ENCODE measurements around the gene MUC5AC. TPM values are rescaled to one million over a fixed set of nuclear protein-coding genes. Genes with fewer than 3 reads are reported as not detected.
A peak's percentile ranks its signal among the peaks of the same experiment; 100 is the strongest.

The MUC5AC gene
- total RNA-seq, 2 donors from 2014 or later, result not detected

- peak; percentile 40 for DNase-seq
- H3K9me3 ChIP-seq (ENCODE audit: control insufficient read depth, low read length), result no peaks in the 10 kb centered on the region
- Mint-ChIP-seq H3K36me3 (ENCODE audit: low read depth) (no peaks in the 10 kb centered on the region), H3K27ac (no peak overlapping the region), H3K9me3 (no peaks in the 10 kb centered on the region), H3K4me1 (no peaks in the 10 kb centered on the region), H3K4me3 (no peak overlapping the region), H3K27me3 (ENCODE audit: insufficient read depth) (no peaks in the 10 kb centered on the region)
- H3K36me3 ChIP-seq (ENCODE audit: control insufficient read depth, insufficient read depth, low read length), result no peaks in the 10 kb centered on the region
- H3K4me3 ChIP-seq (ENCODE audit: low read length), result no peak overlapping the region
- H3K27ac ChIP-seq (ENCODE audit: low read depth, low read length), result no peak overlapping the region
- no peaks in the 10 kb centered on the region for H3K4me1 ChIP-seq (ENCODE audit: control insufficient read depth, insufficient read depth, low read length)
- H3K27me3 ChIP-seq (ENCODE audit: control insufficient read depth, insufficient read depth, low read length, poor library complexity, severe bottlenecking), result no peaks in the 10 kb centered on the region
- 88 to 95% methylated on average over 8 to 12 of the region's 12 CpGs for WGBS, 2 experiments (ENCODE audit: insufficient coverage in 1 of 2, insufficient read length in 1 of 2)
- no peak overlapping the region for H3K9ac ChIP-seq (ENCODE audit: extremely low read depth, low read length, poor library complexity, severe bottlenecking)
- TF ChIP-seq CTCF (conservative IDR thresholded peaks at IDR 0.05), result no peak
Observed at GRCh38 chr11:1116104-1116503, 41.6 kb upstream of the MUC5AC start.

- Histone ChIP-seq H3K4me3 (ENCODE audit: low read length) (no peak overlapping the region), H3K27ac (ENCODE audit: low read depth, low read length) (no peak overlapping the region), H3K36me3 (ENCODE audit: control insufficient read depth, insufficient read depth, low read length) (no peaks in the 10 kb centered on the region), H3K9ac (ENCODE audit: extremely low read depth, low read length, poor library complexity, severe bottlenecking) (no peak overlapping the region), H3K9me3 (ENCODE audit: control insufficient read depth, low read length) (no peaks in the 10 kb centered on the region), H3K27me3 (ENCODE audit: control insufficient read depth, insufficient read depth, low read length, poor library complexity, severe bottlenecking) (no peaks in the 10 kb centered on the region), H3K4me1 (ENCODE audit: control insufficient read depth, insufficient read depth, low read length) (no peaks in the 10 kb centered on the region)
- Mint-ChIP-seq H3K27ac (no peak overlapping the region), H3K4me1 (no peaks in the 10 kb centered on the region), H3K9me3 (no peaks in the 10 kb centered on the region), H3K36me3 (ENCODE audit: low read depth) (no peaks in the 10 kb centered on the region), H3K4me3 (no peak overlapping the region), H3K27me3 (ENCODE audit: insufficient read depth) (no peaks in the 10 kb centered on the region)
- peak; percentile 28 for DNase-seq
- TF ChIP-seq CTCF (conservative IDR thresholded peaks at IDR 0.05), result no peak
- 83 to 89% methylated on average over 22 to 23 of the region's 23 CpGs for WGBS, 2 experiments (ENCODE audit: insufficient coverage in 1 of 2, insufficient read length in 1 of 2)
Observed at GRCh38 chr11:1116666-1117390, 40.9 kb upstream of the MUC5AC start.

- Histone ChIP-seq H3K27ac (ENCODE audit: low read depth, low read length) (no peak overlapping the region), H3K36me3 (ENCODE audit: control insufficient read depth, insufficient read depth, low read length) (no peaks in the 10 kb centered on the region), H3K9ac (ENCODE audit: extremely low read depth, low read length, poor library complexity, severe bottlenecking) (no peak overlapping the region), H3K4me3 (ENCODE audit: low read length) (no peak overlapping the region), H3K27me3 (ENCODE audit: control insufficient read depth, insufficient read depth, low read length, poor library complexity, severe bottlenecking) (no peaks in the 10 kb centered on the region), H3K9me3 (ENCODE audit: control insufficient read depth, low read length) (no peaks in the 10 kb centered on the region), H3K4me1 (ENCODE audit: control insufficient read depth, insufficient read depth, low read length) (no peaks in the 10 kb centered on the region)
- WGBS, 2 experiments (ENCODE audit: insufficient coverage in 1 of 2, insufficient read length in 1 of 2), result 70 to 86% methylated on average over 4 to 6 of the region's 6 CpGs
- Mint-ChIP-seq H3K27me3 (ENCODE audit: insufficient read depth) (no peaks in the 10 kb centered on the region), H3K4me1 (no peaks in the 10 kb centered on the region), H3K27ac (no peak overlapping the region), H3K4me3 (no peak overlapping the region), H3K36me3 (ENCODE audit: low read depth) (no peaks in the 10 kb centered on the region), H3K9me3 (no peaks in the 10 kb centered on the region)
- peak; percentile 26 for DNase-seq
- no peak for TF ChIP-seq CTCF (conservative IDR thresholded peaks at IDR 0.05)
Observed at GRCh38 chr11:1117992-1118391, 39.8 kb upstream of the MUC5AC start.
